ENCODE results near the gene TMEM150B. TPM values are rescaled to one million over a fixed set of nuclear protein-coding genes. Genes with fewer than 3 reads are reported as not detected.

Gene TMEM150B
- total RNA-seq, 2 donors from 2014 or later = 0.67 to 2.7 TPM

DNA sequence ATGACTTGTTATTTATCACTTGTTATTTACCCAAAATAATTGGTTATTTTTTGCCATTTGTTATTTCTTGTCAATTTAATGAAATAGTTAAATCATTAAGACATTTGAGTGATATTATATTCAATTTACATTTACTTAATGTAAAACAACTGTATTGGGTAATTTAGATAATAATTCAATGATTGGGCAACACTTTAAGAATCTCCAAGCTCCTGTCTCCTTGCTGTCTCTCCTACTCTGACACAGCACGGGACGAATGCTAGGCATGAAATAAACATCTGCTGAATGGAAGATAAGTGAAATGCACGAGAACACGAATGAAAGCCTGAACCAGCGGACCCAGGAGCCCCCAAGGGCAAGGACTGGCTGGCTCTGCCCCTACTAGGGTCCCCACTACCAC lies 60.6 kb downstream of the TMEM150B start:
- DNase-seq (ENCODE audit: low spot score) (no peak), ATAC-seq (no peak)
- H3K27me3 Mint-ChIP-seq = no peaks in the 10 kb centered on the region
- peaks cover 6% of the 10 kb centered on the region for H3K9me3 Mint-ChIP-seq
- H3K4me3 Mint-ChIP-seq = no peak overlapping the region
- H3K27ac Mint-ChIP-seq = no peak overlapping the region
- H3K4me1 Mint-ChIP-seq (ENCODE audit: low read depth in 2 of 2) = peaks cover 13 to 19% of the 10 kb centered on the region in 2 donors
- peaks cover 10% of the 10 kb centered on the region for H3K36me3 Mint-ChIP-seq

Other genes starting within 250 kb of the TMEM150B start
- gene EPS8L1, start 249.5 kb downstream of the TMEM150B start, total RNA-seq = 1 to 10 TPM; 1.3 to 8.7 TPM
- gene PPP1R12C, start 207.7 kb downstream of the TMEM150B start, total RNA-seq = 100 to 1,000 TPM; 157 to 251 TPM
- gene TNNT1, start 176.1 kb downstream of the TMEM150B start, total RNA-seq = not detected
- not detected for gene TNNI3, start 167.6 kb downstream of the TMEM150B start, total RNA-seq
- not detected for gene DNAAF3, start 158.7 kb downstream of the TMEM150B start, total RNA-seq
- not detected for gene SYT5, start 145.1 kb downstream of the TMEM150B start, total RNA-seq
- gene PTPRH, start 115.8 kb downstream of the TMEM150B start, total RNA-seq = under 1 TPM in 1 of 2 donors, not detected in 1; 0.11 TPM
- 10 to 100 TPM in 1 of 2 donors, 1 to 10 TPM in 1; 8.3 to 31.6 TPM for gene TMEM86B, start 96.6 kb downstream of the TMEM150B start, total RNA-seq
- 100 to 1,000 TPM; 260 to 492 TPM for gene PPP6R1, start 66.3 kb downstream of the TMEM150B start, total RNA-seq
- 10 to 100 TPM; 38.2 to 53.1 TPM for gene HSPBP1, start 45.2 kb downstream of the TMEM150B start, total RNA-seq
- gene BRSK1, start 41.3 kb downstream of the TMEM150B start, total RNA-seq = 10 to 100 TPM; 11.9 to 15.7 TPM
- 10 to 100 TPM in 1 of 2 donors, 1 to 10 TPM in 1; 9.7 to 22.1 TPM for gene KMT5C, start 14.5 kb upstream of the TMEM150B start, total RNA-seq
- not detected for gene COX6B2, start 29.4 kb upstream of the TMEM150B start, total RNA-seq
- not detected for gene GARIN5B, start 37.9 kb upstream of the TMEM150B start, total RNA-seq
- under 1 TPM in 1 of 2 donors, not detected in 1; 0.78 TPM for gene IL11, start 45.1 kb upstream of the TMEM150B start, total RNA-seq
- not detected for gene TMEM190, start 51.5 kb upstream of the TMEM150B start, total RNA-seq
- gene TMEM238, start 59.0 kb upstream of the TMEM150B start, total RNA-seq = 1 to 10 TPM; 5.2 to 8.3 TPM
- gene RPL28, start 60.6 kb upstream of the TMEM150B start, total RNA-seq = 1,000 to 10,000 TPM; 1,106 to 1,518 TPM
- 100 to 1,000 TPM; 247 to 423 TPM for gene UBE2S, start 82.4 kb upstream of the TMEM150B start, total RNA-seq
- gene SHISA7, start 118.0 kb upstream of the TMEM150B start, total RNA-seq = not detected
- 10 to 100 TPM; 25.6 to 45.1 TPM for gene ISOC2, start 136.3 kb upstream of the TMEM150B start, total RNA-seq
- not detected for gene C19orf85, start 139.4 kb upstream of the TMEM150B start, total RNA-seq
- gene ZNF628, start 151.3 kb upstream of the TMEM150B start, total RNA-seq = 10 to 100 TPM in 1 of 2 donors, 1 to 10 TPM in 1; 8.0 to 12.3 TPM
- gene NAT14, start 159.8 kb upstream of the TMEM150B start, total RNA-seq = 10 to 100 TPM in 1 of 2 donors, 1 to 10 TPM in 1; 6.1 to 14.0 TPM
- gene SSC5D, start 163.1 kb upstream of the TMEM150B start, total RNA-seq = under 1 TPM in 1 of 2 donors, not detected in 1; 0.50 TPM
- not detected for gene SBK2, start 211.8 kb upstream of the TMEM150B start, total RNA-seq
- gene SBK3, start 220.2 kb upstream of the TMEM150B start, total RNA-seq = not detected